Neural cell (in vitro differentiated cells): ENCODE results near the gene STX18. TPM values are rescaled to one million over a fixed set of nuclear protein-coding genes. Genes with fewer than 3 reads are reported as not detected.

Source experiments
- H2AFZ ChIP-seq: fragments of 200-600, 300-800 bp; sonication (generic), shearing (Covaris generic); 2 replicates; pipeline ENCODE4 v1.6.0; 2014; ENCODE audit warnings: low read depth, mild to moderate bottlenecking, antibody characterized with exemption, low read length, moderate library complexity
- H3F3A ChIP-seq: fragments of 200-600 bp; shearing (Covaris generic); 2 replicates; pipeline ENCODE4 v1.6.1; 2016; ENCODE audit warnings: mild to moderate bottlenecking, moderate library complexity, mixed read lengths, antibody characterized with exemption, low read length; ENCODE audit not compliant: insufficient read depth, poor library complexity, severe bottlenecking
- H3K27ac ChIP-seq: fragments of 200-600, 300-800 bp; sonication (generic), shearing (Covaris generic); 2 replicates; pipeline ENCODE4 v1.5.1; 2014; ENCODE audit warnings: mild to moderate bottlenecking, low read length, moderate library complexity
- H3K27me3 ChIP-seq: fragments of 300-800, 200-600 bp; sonication (generic), shearing (Covaris generic); 2 replicates; pipeline ENCODE4 v1.6.0; 2014; ENCODE audit warnings: mild to moderate bottlenecking, low read depth, low read length, moderate library complexity; ENCODE audit not compliant: insufficient read depth
- H3K36me3 ChIP-seq: fragments of 300-800, 200-600 bp; sonication (generic), shearing (Covaris generic); 2 replicates; pipeline ENCODE4 v1.5.1; 2014; ENCODE audit warnings: mild to moderate bottlenecking, antibody characterized with exemption, low read length, moderate library complexity; ENCODE audit not compliant: insufficient read depth
- H3K4me2 ChIP-seq: fragments of 300-800, 200-600 bp; sonication (generic), shearing (Covaris generic); 2 replicates; pipeline ENCODE4 v1.6.0; 2014; ENCODE audit warnings: mild to moderate bottlenecking, low read length
- H3K4me3 ChIP-seq: fragments of 300-800, 200-600 bp; sonication (generic), shearing (Covaris generic); 2 replicates; pipeline ENCODE4 v1.5.1; 2014; ENCODE audit warnings: mild to moderate bottlenecking, low read length, moderate library complexity
- H3K79me2 ChIP-seq: fragments of 200-600 bp; shearing (Covaris generic); replicated peaks from 2 replicates; pipeline ENCODE4 v1.6.0; 2014; ENCODE audit warnings: mild to moderate bottlenecking, low read length, moderate library complexity; ENCODE audit not compliant: insufficient read depth
- H3K9ac ChIP-seq: fragments of 300-800, 200-600 bp; sonication (generic), shearing (Covaris generic); 2 replicates; pipeline ENCODE4 v1.6.1; 2016; ENCODE audit warnings: mild to moderate bottlenecking, low read length, mixed read lengths
- H3K9me2 ChIP-seq: fragments of 200-600 bp; shearing (Covaris generic); 2 replicates; pipeline ENCODE4 v1.6.1; 2016; ENCODE audit warnings: mild to moderate bottlenecking, low read length, mixed read lengths; ENCODE audit not compliant: insufficient read depth
- H3K9me3 ChIP-seq: fragments of 200-600, 300-800 bp; sonication (generic), shearing (Covaris generic); 2 replicates; pipeline ENCODE4 v1.6.1; 2016; ENCODE audit warnings: mild to moderate bottlenecking, mixed run types, low read length, moderate library complexity, mixed read lengths
- H4K20me1 ChIP-seq: fragments of 200-600 bp; shearing (Covaris generic); 2 replicates; pipeline ENCODE4 v1.6.1; 2016; ENCODE audit warnings: mild to moderate bottlenecking, mixed run types; ENCODE audit not compliant: insufficient read depth
- CTCF ChIP-seq: fragments of 450-650 bp; IDR thresholded peaks from 2 replicates; pipeline ENCODE4 v1.5.1; 2014; ENCODE audit warnings: antibody characterized with exemption, mild to moderate bottlenecking, moderate library complexity; ENCODE audit not compliant: poor library complexity, severe bottlenecking
- EP300 ChIP-seq: fragments of 450-650 bp; conservative IDR thresholded peaks from 2 replicates; pipeline ENCODE4 v1.6.1; 2014; ENCODE audit warnings: antibody characterized with exemption, mild to moderate bottlenecking, moderate library complexity; ENCODE audit not compliant: poor library complexity, severe bottlenecking
- EZH2 ChIP-seq: fragments of 200-600, 300-800 bp; shearing (Covaris generic), sonication (generic); IDR thresholded peaks from 2 replicates; pipeline ENCODE4 v1.6.1; 2014; ENCODE audit warnings: antibody characterized with exemption, low read length, borderline replicate concordance, mild to moderate bottlenecking; ENCODE audit not compliant: insufficient read depth, poor library complexity, severe bottlenecking
- MXI1 ChIP-seq: fragments of 450-650 bp; conservative IDR thresholded peaks from 2 replicates; pipeline ENCODE4 v1.6.1; 2014; ENCODE audit warnings: antibody characterized with exemption, mild to moderate bottlenecking; ENCODE audit not compliant: poor library complexity, severe bottlenecking
- POLR2AphosphoS5 ChIP-seq: IDR thresholded peaks from 2 replicates; pipeline ENCODE4 v1.6.1; 2012
- RAD21 ChIP-seq: fragments of 450-650 bp; conservative IDR thresholded peaks from 2 replicates; pipeline ENCODE4 v1.6.1; 2014; ENCODE audit warnings: antibody characterized with exemption, mild to moderate bottlenecking, moderate library complexity
- REST ChIP-seq: IDR thresholded peaks from 2 replicates; pipeline ENCODE4 v1.6.1; 2012; ENCODE audit warnings: borderline replicate concordance
- SMC3 ChIP-seq: fragments of 450-650 bp; conservative IDR thresholded peaks from 2 replicates; pipeline ENCODE4 v1.6.1; 2014; ENCODE audit warnings: antibody characterized with exemption, mild to moderate bottlenecking, moderate library complexity; ENCODE audit not compliant: poor library complexity
- TAF1 ChIP-seq: IDR thresholded peaks from 2 replicates; pipeline ENCODE4 v1.6.1; 2012; ENCODE audit warnings: low read depth
- polyA plus RNA-seq: library from polyadenylated mRNA; depleted of rRNA; stranded (reverse); fragments of >200 nt; gene quantifications from 2 replicates; pipeline ENCODE4 v1.2.3, GENCODE V29; 2014

The STX18 gene
- polyA plus RNA-seq, 1 donor from 2014 or later, result 64.5 TPM

- Histone ChIP-seq H3K9ac (peak overlapping the region; percentile 97), H2AFZ (peak overlapping the region; percentile 89), H3K36me3 (peaks cover 6% of the 10 kb centered on the region), H3K79me2 (peaks cover 58% of the 10 kb centered on the region), H3K4me2 (peak overlapping the region; percentile 85), H3K9me3 (no peaks in the 10 kb centered on the region), H3F3A (no peaks in the 10 kb centered on the region), H3K27ac (peak overlapping the region; percentile 90), H4K20me1 (peaks cover 9% of the 10 kb centered on the region), H3K4me3 (peak overlapping the region; percentile 97), H3K27me3 (no peaks in the 10 kb centered on the region), H3K9me2 (no peaks in the 10 kb centered on the region)
- TF ChIP-seq MXI1 (no peak), RAD21 (no peak), SMC3 (no peak), POLR2AphosphoS5 (peak; percentile 80), REST (peak; percentile 42), EZH2 (no peak), TAF1 (peak; percentile 78), EP300 (no peak), CTCF (no peak)
Observed at GRCh38 chr4:4386296-4386735, 155.5 kb downstream of the STX18 start.

GRCh38 chr4:4385729-4386295, 156.0 kb downstream of the STX18 start:
- H3K9ac ChIP-seq, result peak overlapping the region; percentile 97
- H3K79me2 ChIP-seq, result peaks cover 55% of the 10 kb centered on the region
- H3K4me3 ChIP-seq, result peak overlapping the region; percentile 97
- peaks cover 9% of the 10 kb centered on the region for H4K20me1 ChIP-seq
- peaks cover 4% of the 10 kb centered on the region for H3K36me3 ChIP-seq
- no peaks in the 10 kb centered on the region for H3K27me3 ChIP-seq
- no peaks in the 10 kb centered on the region for H3K9me3 ChIP-seq
- no peaks in the 10 kb centered on the region for H3F3A ChIP-seq
- TF ChIP-seq POLR2AphosphoS5 (no peak), CTCF (no peak), REST (no peak), EP300 (no peak), MXI1 (no peak), SMC3 (no peak), RAD21 (no peak), EZH2 (no peak), TAF1 (no peak)
- H3K4me2 ChIP-seq, result peak overlapping the region; percentile 85
- no peaks in the 10 kb centered on the region for H3K9me2 ChIP-seq
- H2AFZ ChIP-seq, result peak overlapping the region; percentile 89
- peak overlapping the region; percentile 90 for H3K27ac ChIP-seq
